HEK293 (cell line): ENCODE results near the gene HOOK1.

Experiments used
- ZNF596 ChIP-seq: fragments of 450-650 bp; IDR thresholded peaks from 2 replicates; pipeline ENCODE4 v1.5.0; 2018; ENCODE audit warnings: missing biosample characterization, mild to moderate bottlenecking, missing genetic modification characterization, moderate library complexity
- TF ChIP-seq, protein P1 (sequence below): fragments of 450-650 bp; formaldehyde crosslinking; IDR thresholded peaks from 2 replicates; pipeline ENCODE4 v1.5.1; 2016; ENCODE audit warnings: missing biosample characterization, missing genetic modification characterization

GRCh38 chr1:59776960-59777852 lies 37.5 kb upstream of the HOOK1 start:
- TF ChIP-seq, protein P1, sequence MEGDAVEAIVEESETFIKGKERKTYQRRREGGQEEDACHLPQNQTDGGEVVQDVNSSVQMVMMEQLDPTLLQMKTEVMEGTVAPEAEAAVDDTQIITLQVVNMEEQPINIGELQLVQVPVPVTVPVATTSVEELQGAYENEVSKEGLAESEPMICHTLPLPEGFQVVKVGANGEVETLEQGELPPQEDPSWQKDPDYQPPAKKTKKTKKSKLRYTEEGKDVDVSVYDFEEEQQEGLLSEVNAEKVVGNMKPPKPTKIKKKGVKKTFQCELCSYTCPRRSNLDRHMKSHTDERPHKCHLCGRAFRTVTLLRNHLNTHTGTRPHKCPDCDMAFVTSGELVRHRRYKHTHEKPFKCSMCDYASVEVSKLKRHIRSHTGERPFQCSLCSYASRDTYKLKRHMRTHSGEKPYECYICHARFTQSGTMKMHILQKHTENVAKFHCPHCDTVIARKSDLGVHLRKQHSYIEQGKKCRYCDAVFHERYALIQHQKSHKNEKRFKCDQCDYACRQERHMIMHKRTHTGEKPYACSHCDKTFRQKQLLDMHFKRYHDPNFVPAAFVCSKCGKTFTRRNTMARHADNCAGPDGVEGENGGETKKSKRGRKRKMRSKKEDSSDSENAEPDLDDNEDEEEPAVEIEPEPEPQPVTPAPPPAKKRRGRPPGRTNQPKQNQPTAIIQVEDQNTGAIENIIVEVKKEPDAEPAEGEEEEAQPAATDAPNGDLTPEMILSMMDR (tag by site-specific recombination) = no peak
- no peak for TF ChIP-seq ZNF596 (tag by site-specific recombination)
